ENCODE results near the gene DNAJC25.
"Not testable (repeated sequence)": the region's sequence is repeated elsewhere in the genome, so short reads cannot be mapped to it uniquely, and the experiment has no call there.

The DNAJC25 gene

GRCh38 chr9:111661802-111662521 lies 30.8 kb downstream of the DNAJC25 start:
- peak overlapping the region; percentile 41 for H3K27ac ChIP-seq

GRCh38 chr9:111662576-111663300 lies 31.6 kb downstream of the DNAJC25 start:
- no peak for DNase-seq (ENCODE audit: low read depth, low spot score)
- peak overlapping the region; percentile 41 for H3K27ac ChIP-seq

More at GRCh38 chr9:111661802-111662521, 30.8 kb downstream of the DNAJC25 start:
- no peak for DNase-seq (ENCODE audit: low read depth, low spot score)

- peak overlapping the region; percentile 41 for H3K27ac ChIP-seq
- peak; percentile 3 for DNase-seq (ENCODE audit: low read depth, low spot score)
Observed at GRCh38 chr9:111663301-111663823, 32.2 kb downstream of the DNAJC25 start.

- no peak for DNase-seq (ENCODE audit: low read depth, low spot score)
- no peak overlapping the region for H3K27ac ChIP-seq
Observed at GRCh38 chr9:111668026-111668573, 37.0 kb downstream of the DNAJC25 start.

GRCh38 chr9:111668601-111669000 lies 37.5 kb downstream of the DNAJC25 start:
- DNase-seq (ENCODE audit: low read depth, low spot score); H3K27ac ChIP-seq: not testable (repeated sequence)

GRCh38 chr9:111674319-111674718 lies 43.2 kb downstream of the DNAJC25 start:
- no peak overlapping the region for H3K27ac ChIP-seq

GRCh38 chr9:111676116-111676515 lies 45.0 kb downstream of the DNAJC25 start:
- no peak overlapping the region for H3K27ac ChIP-seq
- no peak for DNase-seq (ENCODE audit: low read depth, low spot score)

More at GRCh38 chr9:111674319-111674718, 43.2 kb downstream of the DNAJC25 start:
- DNase-seq (ENCODE audit: low read depth, low spot score): no peak

- H3K27ac ChIP-seq: no peak overlapping the region
- no peak for DNase-seq (ENCODE audit: low read depth, low spot score)
Observed at GRCh38 chr9:111678293-111678692, 47.2 kb downstream of the DNAJC25 start.

GRCh38 chr9:111679199-111679598 lies 48.1 kb downstream of the DNAJC25 start:
- no peak for DNase-seq (ENCODE audit: low read depth, low spot score)
- no peak overlapping the region for H3K27ac ChIP-seq

GRCh38 chr9:111683392-111683791 lies 52.3 kb downstream of the DNAJC25 start:
- DNase-seq (ENCODE audit: low read depth, low spot score): no peak
- no peak overlapping the region for H3K27ac ChIP-seq

- DNase-seq (ENCODE audit: low read depth, low spot score): no peak
- no peak overlapping the region for H3K27ac ChIP-seq
Observed at GRCh38 chr9:111691672-111692329, 60.7 kb downstream of the DNAJC25 start.

GRCh38 chr9:111696796-111697195 lies 65.7 kb downstream of the DNAJC25 start:
- H3K27ac ChIP-seq: no peak overlapping the region
- DNase-seq (ENCODE audit: low read depth, low spot score): no peak

- no peak for DNase-seq (ENCODE audit: low read depth, low spot score)
- no peak overlapping the region for H3K27ac ChIP-seq
Observed at GRCh38 chr9:111700776-111701175, 69.6 kb downstream of the DNAJC25 start.
